ENCODE measurements around the gene ZNF775.

DNA sequence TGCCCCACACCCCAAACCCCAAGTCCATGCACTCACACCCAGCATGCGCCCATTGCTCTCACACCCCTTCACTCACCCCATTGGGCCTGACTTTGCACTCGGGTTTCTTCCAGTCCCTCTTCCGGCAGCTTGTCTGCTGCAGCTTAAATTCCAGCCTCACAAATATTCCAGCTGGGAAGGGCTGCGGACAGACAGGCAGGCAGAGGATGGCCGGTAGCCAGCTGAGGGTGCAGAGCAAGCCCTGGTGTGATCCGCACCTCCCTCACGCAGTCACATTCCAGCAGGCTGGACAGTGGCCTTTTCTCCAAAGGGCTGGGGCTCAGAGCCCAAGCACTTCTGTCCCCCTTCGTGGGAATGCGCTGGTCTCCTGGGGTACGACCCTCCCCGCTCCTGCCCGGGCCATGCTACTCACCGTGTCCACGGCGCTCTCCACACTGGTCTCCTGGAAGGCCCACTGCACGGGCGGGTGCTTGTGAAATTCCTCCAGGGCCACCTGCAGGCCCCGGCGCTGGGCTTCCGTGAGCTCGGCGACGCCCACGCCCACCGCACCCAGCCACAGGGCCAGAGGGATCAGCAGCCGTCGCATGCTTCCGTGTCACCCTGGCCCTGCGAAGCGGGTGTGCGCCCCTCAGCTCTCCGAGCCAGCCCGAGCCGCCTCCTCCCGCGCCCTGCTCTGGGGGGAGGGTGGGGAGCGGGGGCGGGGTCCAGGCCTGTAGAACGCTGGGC is 38.9 kb upstream of the ZNF775 start:
- no peak for TF ChIP-seq EZH2 (IDR thresholded peaks at IDR 0.05; ENCODE audit: low read depth)
- TF ChIP-seq, protein P1, sequence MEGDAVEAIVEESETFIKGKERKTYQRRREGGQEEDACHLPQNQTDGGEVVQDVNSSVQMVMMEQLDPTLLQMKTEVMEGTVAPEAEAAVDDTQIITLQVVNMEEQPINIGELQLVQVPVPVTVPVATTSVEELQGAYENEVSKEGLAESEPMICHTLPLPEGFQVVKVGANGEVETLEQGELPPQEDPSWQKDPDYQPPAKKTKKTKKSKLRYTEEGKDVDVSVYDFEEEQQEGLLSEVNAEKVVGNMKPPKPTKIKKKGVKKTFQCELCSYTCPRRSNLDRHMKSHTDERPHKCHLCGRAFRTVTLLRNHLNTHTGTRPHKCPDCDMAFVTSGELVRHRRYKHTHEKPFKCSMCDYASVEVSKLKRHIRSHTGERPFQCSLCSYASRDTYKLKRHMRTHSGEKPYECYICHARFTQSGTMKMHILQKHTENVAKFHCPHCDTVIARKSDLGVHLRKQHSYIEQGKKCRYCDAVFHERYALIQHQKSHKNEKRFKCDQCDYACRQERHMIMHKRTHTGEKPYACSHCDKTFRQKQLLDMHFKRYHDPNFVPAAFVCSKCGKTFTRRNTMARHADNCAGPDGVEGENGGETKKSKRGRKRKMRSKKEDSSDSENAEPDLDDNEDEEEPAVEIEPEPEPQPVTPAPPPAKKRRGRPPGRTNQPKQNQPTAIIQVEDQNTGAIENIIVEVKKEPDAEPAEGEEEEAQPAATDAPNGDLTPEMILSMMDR (conservative IDR thresholded peaks at IDR 0.05), result no peak
